ENCODE measurements around the gene MOG. TPM values are rescaled to one million over a fixed set of nuclear protein-coding genes. Genes with fewer than 3 reads are reported as not detected.

The MOG gene
- total and polyA plus RNA-seq, 2 experiments from 2014 or later: 0.55 to 2.5 TPM

DNA sequence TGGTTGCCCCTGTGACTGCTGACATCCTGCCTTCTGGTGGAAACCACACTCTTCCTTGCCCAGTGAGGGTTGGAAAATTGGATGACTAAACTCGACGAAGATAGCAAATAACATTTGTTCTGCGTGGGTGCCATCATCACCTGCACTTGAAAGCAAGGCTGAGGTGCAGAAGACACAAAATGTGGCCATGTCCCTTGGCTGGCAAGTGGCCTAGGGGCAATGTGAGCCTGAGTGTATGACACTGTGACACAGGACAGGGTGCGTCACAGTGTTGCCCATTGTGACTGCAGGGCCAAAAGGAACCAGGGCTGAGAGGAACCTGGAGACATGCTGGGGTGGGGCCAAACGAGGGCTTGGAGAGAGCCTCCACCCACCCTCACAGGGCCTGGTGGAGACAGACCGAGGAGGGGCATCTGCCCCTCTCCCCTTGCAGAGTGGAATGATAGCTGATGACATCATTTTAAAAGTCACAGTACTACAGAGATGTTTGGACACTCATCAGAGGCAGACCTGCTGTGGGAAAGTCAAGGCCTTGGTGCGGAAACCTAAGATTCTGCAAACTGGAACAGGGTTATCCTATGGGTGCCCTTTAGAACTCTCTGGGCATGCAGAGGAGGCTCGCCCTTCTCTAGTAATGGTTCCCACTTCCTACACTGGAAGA is 53.5 kb downstream of the MOG start (continued):
- TF ChIP-seq ZNF462 (CRISPR knock-in tag; IDR thresholded peaks at IDR 0.05): no peak

GRCh38 chr6:29720863-29721262 is 64.0 kb downstream of the MOG start:
- peak; percentile 44 for ATAC-seq
- Histone ChIP-seq H3K4me3 (no peak overlapping the region), H3F3A (replicated peaks; ENCODE audit: low read depth) (no peaks in the 10 kb centered on the region), H3K4me2 (no peak overlapping the region), H3K27ac (ENCODE audit: low read depth) (no peak overlapping the region), H3K9me2 (ENCODE audit: insufficient read depth) (no peaks in the 10 kb centered on the region), H3K79me2 (replicated peaks; ENCODE audit: insufficient read depth) (no peaks in the 10 kb centered on the region), H2AFZ (no peak overlapping the region; the same call in 1 of the 2 replicates), H3K27me3 (ENCODE audit: insufficient read depth) (peaks cover 49% of the 10 kb centered on the region), H4K20me1 (replicated peaks; ENCODE audit: insufficient read depth) (no peaks in the 10 kb centered on the region), H3K4me1 (ENCODE audit: insufficient read depth) (peaks cover 5% of the 10 kb centered on the region; the same call in 1 of the 2 replicates), H3K36me3 (ENCODE audit: insufficient read depth) (no peaks in the 10 kb centered on the region)
- DNase-seq (ENCODE audit: low spot score): peak; percentile 76
- H3K4me1 Mint-ChIP-seq: no peaks in the 10 kb centered on the region; the same call in 1 of the 3 replicates
- H3K4me3 Mint-ChIP-seq: no peak overlapping the region
- no peak overlapping the region for H3K27ac Mint-ChIP-seq
- H3K9me3 Mint-ChIP-seq: no peaks in the 10 kb centered on the region
- no peaks in the 10 kb centered on the region for H3K36me3 Mint-ChIP-seq (ENCODE audit: low read depth)
- peaks cover 41% of the 10 kb centered on the region for H3K27me3 Mint-ChIP-seq (ENCODE audit: insufficient read depth, low read depth, poor library complexity)
- TF ChIP-seq ZNF114 (CRISPR knock-in tag; IDR thresholded peaks at IDR 0.05) (no peak), EZH2 (IDR thresholded peaks at IDR 0.05; ENCODE audit: low read depth, unreplicated experiment) (no peak), REST (IDR thresholded peaks at IDR 0.05; ENCODE audit: unreplicated experiment) (no peak), CTCF (conservative IDR thresholded peaks at IDR 0.05; ENCODE audit: low read depth in 2 of 2) (peak; percentile 53 to 77), EZH2phosphoT487 (IDR thresholded peaks at IDR 0.05; ENCODE audit: unreplicated experiment) (no peak)
